ENCODE data around the gene RMRP.
A peak's percentile ranks its signal among the peaks of the same experiment; 100 is the strongest.
"Not testable (repeated sequence)": the region's sequence is repeated elsewhere in the genome, so short reads cannot be mapped to it uniquely, and the experiment has no call there.

The RMRP gene

DNA sequence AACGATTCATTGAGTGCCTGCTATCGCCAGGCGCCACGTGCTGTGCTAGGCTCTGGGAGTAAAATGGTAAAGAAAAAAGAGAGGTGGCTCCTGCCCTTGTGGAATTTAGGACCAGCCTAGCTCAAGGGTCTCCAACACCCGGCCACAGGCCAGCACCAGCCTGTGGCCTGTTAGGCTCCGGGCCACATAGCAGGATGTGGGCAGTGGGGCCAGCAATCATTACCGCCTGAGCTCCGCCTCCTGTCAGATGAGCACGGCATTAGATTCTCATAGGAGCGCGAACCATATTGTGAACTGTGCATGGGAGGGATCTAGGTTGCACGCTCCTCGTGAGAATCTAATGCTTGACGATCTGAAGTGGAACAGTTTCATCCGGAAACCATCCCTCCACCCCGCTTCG, 1.5 kb downstream of the RMRP start:
- Histone ChIP-seq H3K79me2 (ENCODE audit: control insufficient read depth, insufficient read depth, low read length, unreplicated experiment) (peaks cover 14% of the 10 kb centered on the region), H3K4me1 (ENCODE audit: control insufficient read depth, insufficient read depth, low read length, unreplicated experiment) (peaks cover 43% of the 10 kb centered on the region), H3K4me3 (ENCODE audit: low read depth, low read length) (no peak overlapping the region), H3K36me3 (ENCODE audit: insufficient read depth, low read length) (0 out of 2 replicates have a peak, but pooled peaks cover 6% of the 10 kb centered on the region), H3K27ac (ENCODE audit: low read depth, low read length) (no peak overlapping the region), H2AFZ (ENCODE audit: low read length, unreplicated experiment) (no peak overlapping the region), H3K27me3 (ENCODE audit: insufficient read depth, low read length) (no peaks in the 10 kb centered on the region)

DNA sequence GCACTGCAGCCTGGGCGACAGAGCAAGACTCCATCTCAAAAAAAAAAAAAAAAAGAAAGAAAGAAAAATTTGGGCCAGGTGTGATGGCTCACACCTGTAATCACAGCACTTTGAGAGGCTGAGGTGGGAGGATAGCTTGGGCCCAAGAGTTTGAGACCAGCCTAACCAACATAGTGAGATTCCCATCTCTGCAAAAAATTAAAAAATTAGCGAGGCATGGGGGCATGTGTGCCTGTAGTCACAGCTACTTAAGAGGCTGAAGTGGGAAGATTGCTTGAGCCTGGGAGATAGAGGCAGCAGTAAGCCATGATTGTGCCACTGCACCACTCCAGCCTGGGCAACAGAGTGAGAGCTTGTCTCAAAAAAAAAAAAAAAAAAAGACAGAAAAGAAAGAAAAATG, 4.2 kb downstream of the RMRP start:
- Histone ChIP-seq H3K27ac (ENCODE audit: low read depth, low read length) (no peak overlapping the region), H3K79me2 (ENCODE audit: control insufficient read depth, insufficient read depth, low read length, unreplicated experiment) (no peaks in the 10 kb centered on the region), H3K4me1 (ENCODE audit: control insufficient read depth, insufficient read depth, low read length, unreplicated experiment) (peaks cover 37% of the 10 kb centered on the region)

DNA sequence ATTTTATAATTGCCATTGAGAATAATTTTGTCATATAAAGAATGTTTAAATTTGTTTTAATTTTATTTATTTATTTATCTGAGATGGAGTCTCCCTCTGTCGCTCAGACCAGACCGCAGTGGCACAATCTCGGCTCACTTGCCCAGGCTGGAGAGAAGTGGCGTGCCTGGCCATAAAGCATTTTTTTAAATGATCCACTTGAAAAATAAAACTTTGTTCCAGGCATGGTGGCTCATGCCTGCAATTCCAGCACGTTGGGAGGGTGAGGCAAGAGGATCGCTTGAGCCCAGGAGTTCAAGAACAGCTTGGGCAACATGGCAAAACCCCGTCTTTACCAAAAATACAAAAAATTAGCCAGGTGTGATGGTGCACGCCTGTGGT, 5.0 kb downstream of the RMRP start:
- peak overlapping the region; percentile 70 for H3K27ac ChIP-seq (ENCODE audit: low read depth, low read length)
- H2AFZ ChIP-seq (ENCODE audit: low read length, unreplicated experiment), result no peak overlapping the region
- H3K36me3 ChIP-seq (ENCODE audit: insufficient read depth, low read length), result no peaks in the 10 kb centered on the region
- no peaks in the 10 kb centered on the region for H3K79me2 ChIP-seq (ENCODE audit: control insufficient read depth, insufficient read depth, low read length, unreplicated experiment)
- no peak overlapping the region for H3K4me3 ChIP-seq (ENCODE audit: low read depth, low read length)
- H3K4me1 ChIP-seq (ENCODE audit: control insufficient read depth, insufficient read depth, low read length, unreplicated experiment), result peaks cover 42% of the 10 kb centered on the region
- H3K27me3 ChIP-seq (ENCODE audit: insufficient read depth, low read length), result no peaks in the 10 kb centered on the region

More for the DNA sequence above, 4.2 kb downstream of the RMRP start:
- Histone ChIP-seq H3K4me3 (ENCODE audit: low read depth, low read length) (no peak overlapping the region), H3K27me3 (ENCODE audit: insufficient read depth, low read length) (no peaks in the 10 kb centered on the region), H3K36me3 (ENCODE audit: insufficient read depth, low read length) (no peaks in the 10 kb centered on the region), H2AFZ (ENCODE audit: low read length, unreplicated experiment) (no peak overlapping the region)

DNA sequence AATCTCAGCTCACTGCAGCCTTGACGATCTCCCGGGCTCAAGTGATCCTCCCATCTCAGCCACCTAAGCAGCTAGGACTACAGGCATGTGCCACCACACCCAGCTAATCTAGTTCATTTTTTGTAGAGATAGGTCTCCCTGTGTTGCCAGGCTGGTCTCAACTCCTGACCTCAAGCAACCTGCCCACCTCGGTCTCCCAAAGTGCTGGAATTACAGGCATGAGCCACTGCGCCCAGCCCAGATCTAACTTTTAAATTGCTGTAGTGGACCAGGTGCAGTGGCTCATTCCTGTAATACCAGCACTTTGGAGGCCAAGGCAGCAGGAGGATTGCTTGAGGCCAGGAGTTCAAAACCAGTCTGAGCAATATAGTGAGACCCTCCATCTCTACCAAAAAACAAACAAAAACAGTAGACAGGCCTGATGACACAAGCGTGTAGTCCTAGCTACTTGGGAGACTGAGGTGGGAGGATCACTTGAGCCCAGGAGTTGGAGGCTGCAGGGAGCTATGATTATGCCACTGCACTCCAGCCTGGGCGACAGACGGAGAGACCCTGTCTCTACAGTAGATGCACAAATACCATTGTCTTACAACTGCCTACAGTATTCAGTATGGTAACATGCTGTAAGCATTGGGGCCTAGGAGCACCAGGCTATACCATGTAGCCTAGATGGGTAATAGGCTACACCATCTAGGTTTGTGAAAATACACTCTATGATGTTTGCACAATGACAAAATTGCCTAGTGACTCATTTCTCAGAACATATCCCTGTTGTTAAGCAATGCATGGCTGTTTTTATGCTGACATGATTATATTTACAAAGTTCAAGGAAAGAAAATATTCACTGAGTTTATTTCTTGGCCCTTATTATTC, 5.6 kb downstream of the RMRP start:
- no peak overlapping the region for H2AFZ ChIP-seq (ENCODE audit: low read length, unreplicated experiment)
- H3K36me3 ChIP-seq (ENCODE audit: insufficient read depth, low read length), result no peaks in the 10 kb centered on the region
- peaks cover 43% of the 10 kb centered on the region for H3K4me1 ChIP-seq (ENCODE audit: control insufficient read depth, insufficient read depth, low read length, unreplicated experiment)
- H3K79me2 ChIP-seq (ENCODE audit: control insufficient read depth, insufficient read depth, low read length, unreplicated experiment), result no peaks in the 10 kb centered on the region
- no peak overlapping the region for H3K4me3 ChIP-seq (ENCODE audit: low read depth, low read length)
- H3K27me3 ChIP-seq (ENCODE audit: insufficient read depth, low read length), result no peaks in the 10 kb centered on the region
- H3K27ac ChIP-seq (ENCODE audit: low read depth, low read length), result peak overlapping the region; percentile 70

DNA sequence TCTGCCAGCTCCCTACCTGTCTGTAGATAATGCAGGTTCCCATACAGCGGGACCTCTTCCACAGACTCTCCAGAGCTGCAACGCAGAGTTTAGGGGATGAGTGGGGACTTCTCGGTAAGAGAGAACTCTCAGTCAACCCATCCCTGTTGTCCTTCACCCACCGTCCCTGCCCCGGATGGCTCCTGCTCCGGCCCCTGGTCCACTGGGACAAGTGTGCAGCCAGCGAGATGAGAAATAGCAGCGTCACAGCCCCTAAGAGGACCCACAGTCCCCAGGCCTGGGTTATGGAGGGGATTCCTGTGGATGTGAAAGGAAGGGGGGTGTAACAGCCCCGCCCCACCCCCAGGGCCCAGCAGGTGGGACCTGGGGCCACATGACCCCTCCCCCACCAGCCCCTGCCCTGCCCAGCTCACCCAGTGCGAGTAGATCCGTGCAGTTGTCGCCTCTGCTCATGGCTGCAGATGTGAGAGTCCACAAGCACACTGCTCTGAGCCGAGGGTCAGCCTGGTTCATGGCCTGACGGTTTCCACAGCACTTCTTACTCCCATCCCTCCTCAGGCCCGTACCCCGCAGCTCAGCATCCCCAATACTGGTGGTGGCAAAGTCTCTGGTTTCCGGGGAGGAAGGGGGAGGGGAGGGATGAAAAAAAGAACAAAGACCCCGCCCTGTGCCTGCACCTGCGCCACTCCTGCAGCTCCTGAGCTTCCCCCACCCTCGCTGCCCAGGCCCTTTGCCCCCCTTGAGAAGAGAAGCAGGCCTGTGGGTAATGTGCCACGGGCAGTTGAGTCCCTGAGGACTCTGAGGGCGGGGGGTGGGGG, 7.3 kb downstream of the RMRP start, which contains the start of gene SIT1:
TSS of gene SIT1 (minus strand) at position 591 of the 818 bp plus-strand sequence. CDS start at position 513, 78 bp downstream.
- Histone ChIP-seq H3K4me1 (ENCODE audit: control insufficient read depth, insufficient read depth, low read length, unreplicated experiment) (peaks cover 50% of the 10 kb centered on the region), H2AFZ (ENCODE audit: low read length, unreplicated experiment) (peak within 1 kb of the TSS; percentile 9), H3K4me3 (ENCODE audit: low read depth, low read length) (no peak within 1 kb of the TSS), H3K79me2 (ENCODE audit: control insufficient read depth, insufficient read depth, low read length, unreplicated experiment) (no peaks in the 10 kb centered on the region), H3K27me3 (ENCODE audit: insufficient read depth, low read length) (no peaks in the 10 kb centered on the region), H3K36me3 (ENCODE audit: insufficient read depth, low read length) (no peaks in the 10 kb centered on the region), H3K27ac (ENCODE audit: low read depth, low read length) (peak within 1 kb of the TSS; percentile 4; the same call in 1 of the 2 replicates)

DNA sequence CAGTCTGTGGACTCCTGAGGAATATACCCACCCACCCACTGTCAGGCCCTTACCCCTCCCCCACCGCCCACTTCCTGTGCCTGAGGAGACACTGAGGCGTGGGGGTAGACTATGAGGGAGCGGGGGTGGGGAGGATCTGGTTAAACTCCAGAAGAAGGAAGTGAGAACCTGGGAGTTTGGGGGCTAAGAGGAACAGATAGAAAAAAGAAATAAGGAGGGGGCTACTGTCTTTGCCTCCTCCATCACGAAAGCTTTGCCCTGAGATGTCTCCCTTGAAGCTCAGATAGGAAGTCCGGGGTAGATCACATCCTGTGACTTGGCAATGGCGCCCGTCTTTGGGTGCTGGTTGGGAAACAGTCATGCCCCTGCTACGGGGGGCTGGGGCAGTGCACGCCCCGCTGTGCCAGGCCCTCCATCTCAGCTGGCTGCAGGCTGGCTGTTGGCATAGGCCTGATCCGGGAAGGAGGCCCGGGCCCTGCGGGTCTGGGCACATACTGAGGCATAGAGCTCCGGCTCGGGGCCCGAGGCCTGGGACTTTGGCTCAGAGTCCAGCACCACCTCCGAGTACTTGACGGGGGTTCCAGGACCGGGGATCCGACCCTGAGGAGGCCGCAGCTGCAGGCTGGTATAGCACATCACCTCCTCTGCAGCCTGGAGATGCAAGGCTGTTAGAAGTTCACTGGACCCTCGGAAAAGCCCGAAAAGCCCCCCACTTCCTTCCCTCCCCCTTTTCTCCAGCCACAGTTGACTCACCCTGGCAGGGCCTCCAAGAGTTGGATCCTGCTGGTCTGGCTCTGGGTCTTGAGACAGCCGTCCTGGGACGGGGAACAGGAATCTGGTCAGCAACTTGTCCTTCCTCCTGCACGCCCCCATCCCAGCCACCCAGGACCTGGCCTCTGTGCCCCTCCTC, 8.1 kb downstream of the RMRP start:
- no peak overlapping the region for H3K4me3 ChIP-seq (ENCODE audit: low read depth, low read length)
- no peaks in the 10 kb centered on the region for H3K36me3 ChIP-seq (ENCODE audit: insufficient read depth, low read length)
- H3K79me2 ChIP-seq (ENCODE audit: control insufficient read depth, insufficient read depth, low read length, unreplicated experiment), result no peaks in the 10 kb centered on the region
- peak overlapping the region; percentile 4; the same call in 1 of the 2 replicates for H3K27ac ChIP-seq (ENCODE audit: low read depth, low read length)
- no peaks in the 10 kb centered on the region for H3K27me3 ChIP-seq (ENCODE audit: insufficient read depth, low read length)
- peak overlapping the region; percentile 9 for H2AFZ ChIP-seq (ENCODE audit: low read length, unreplicated experiment)
- H3K4me1 ChIP-seq (ENCODE audit: control insufficient read depth, insufficient read depth, low read length, unreplicated experiment), result peaks cover 54% of the 10 kb centered on the region

DNA sequence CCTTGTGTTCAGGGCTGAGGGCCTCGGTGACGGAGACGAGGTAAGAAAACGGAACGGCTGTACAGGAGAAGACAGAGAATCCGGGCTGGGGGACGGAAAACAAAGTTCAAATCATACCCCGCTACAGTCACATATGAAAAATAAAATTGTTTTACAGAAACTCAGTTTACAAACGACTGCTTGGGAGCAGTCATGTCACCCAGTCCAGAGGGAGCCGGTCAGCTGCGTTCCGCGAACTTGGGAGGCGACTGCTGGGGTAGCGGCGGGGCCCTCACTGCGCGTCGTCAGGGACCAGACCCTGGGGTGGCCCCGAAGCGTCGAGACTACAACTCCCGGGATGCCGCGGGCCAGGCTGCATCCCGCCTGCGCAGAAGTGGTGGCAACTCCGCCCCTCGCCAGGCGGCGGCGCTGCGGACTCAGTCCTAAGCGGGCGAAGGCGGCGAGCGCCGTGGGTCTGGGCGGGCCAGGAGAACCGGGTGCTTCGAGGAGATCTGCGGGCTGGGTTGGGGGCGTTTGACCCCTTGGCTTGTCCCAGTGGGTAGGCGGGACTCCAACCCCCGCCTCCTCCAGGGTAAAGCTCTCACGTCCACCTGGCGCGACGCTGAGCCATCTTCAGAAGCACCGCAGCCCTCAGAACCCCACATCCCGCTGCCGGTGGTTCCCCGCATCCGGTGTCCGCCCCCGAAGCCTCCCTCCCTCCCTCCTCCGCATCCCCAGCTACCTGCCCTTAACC, 11.1 kb downstream of the RMRP start:
- peaks cover 46% of the 10 kb centered on the region for H3K4me1 ChIP-seq (ENCODE audit: control insufficient read depth, insufficient read depth, low read length, unreplicated experiment)
- no peaks in the 10 kb centered on the region for H3K79me2 ChIP-seq (ENCODE audit: control insufficient read depth, insufficient read depth, low read length, unreplicated experiment)
- peak overlapping the region; percentile 87 for H3K4me3 ChIP-seq (ENCODE audit: low read depth, low read length)
- no peaks in the 10 kb centered on the region for H3K36me3 ChIP-seq (ENCODE audit: insufficient read depth, low read length)
- H2AFZ ChIP-seq (ENCODE audit: low read length, unreplicated experiment), result peak overlapping the region; percentile 84
- H3K27ac ChIP-seq (ENCODE audit: low read depth, low read length), result peak overlapping the region; percentile 54; the same call in 1 of the 2 replicates
- H3K27me3 ChIP-seq (ENCODE audit: insufficient read depth, low read length), result no peaks in the 10 kb centered on the region

DNA sequence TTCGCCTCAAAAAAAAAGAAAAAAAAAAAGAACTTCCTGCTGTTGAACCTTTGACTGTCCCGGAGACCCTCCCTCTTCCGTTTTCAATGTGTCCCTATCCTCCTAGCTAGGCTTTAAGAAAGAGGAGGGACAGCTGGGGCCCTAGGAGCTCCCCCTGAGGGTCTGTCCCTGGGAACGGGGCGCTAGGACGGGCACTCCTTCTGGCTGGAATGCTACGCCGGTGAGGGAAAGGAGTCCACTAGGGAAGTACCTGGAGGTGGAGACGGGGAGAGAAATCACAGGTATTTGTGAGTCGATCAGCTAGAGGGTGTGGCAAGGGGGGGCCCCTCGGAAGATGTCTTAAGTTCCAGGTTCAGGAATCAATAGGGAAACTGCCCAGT, 11.7 kb downstream of the RMRP start:
- Histone ChIP-seq H3K27ac (ENCODE audit: low read depth, low read length) (peak overlapping the region; percentile 54; the same call in 1 of the 2 replicates), H3K4me3 (ENCODE audit: low read depth, low read length) (peak overlapping the region; percentile 87), H3K4me1 (ENCODE audit: control insufficient read depth, insufficient read depth, low read length, unreplicated experiment) (peaks cover 46% of the 10 kb centered on the region), H3K36me3 (ENCODE audit: insufficient read depth, low read length) (no peaks in the 10 kb centered on the region), H3K79me2 (ENCODE audit: control insufficient read depth, insufficient read depth, low read length, unreplicated experiment) (no peaks in the 10 kb centered on the region), H3K27me3 (ENCODE audit: insufficient read depth, low read length) (no peaks in the 10 kb centered on the region), H2AFZ (ENCODE audit: low read length, unreplicated experiment) (peak overlapping the region; percentile 84)

DNA sequence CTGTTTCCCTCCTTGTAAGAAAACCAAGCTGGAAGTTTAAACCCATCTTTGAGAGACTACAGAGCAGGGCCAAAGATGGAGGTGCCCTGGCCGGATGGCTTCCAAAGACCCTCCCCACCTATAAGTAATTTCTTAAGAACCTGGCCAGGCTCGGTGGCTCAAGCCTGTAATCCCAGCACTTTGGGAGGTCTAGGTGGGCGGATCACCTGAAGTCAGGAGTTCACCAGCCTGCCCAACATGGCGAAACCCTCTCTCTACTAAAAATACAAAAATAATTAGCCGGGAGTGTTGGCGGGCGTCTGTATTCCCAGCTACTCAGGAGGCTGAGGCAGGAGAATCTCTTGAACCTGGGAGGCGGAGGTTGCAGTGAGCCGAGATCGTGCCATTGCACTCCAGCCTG, 12.1 kb downstream of the RMRP start:
- not testable (repeated sequence) for H3K36me3 ChIP-seq (ENCODE audit: insufficient read depth, low read length); H3K27me3 ChIP-seq (ENCODE audit: insufficient read depth, low read length); H2AFZ ChIP-seq (ENCODE audit: low read length, unreplicated experiment); H3K79me2 ChIP-seq (ENCODE audit: control insufficient read depth, insufficient read depth, low read length, unreplicated experiment); H3K27ac ChIP-seq (ENCODE audit: low read depth, low read length)
- H3K4me1 ChIP-seq (ENCODE audit: control insufficient read depth, insufficient read depth, low read length, unreplicated experiment), result peaks cover 46% of the 10 kb centered on the region
- H3K4me3 ChIP-seq (ENCODE audit: low read depth, low read length), result peak overlapping the region; percentile 87
